Stomach (tissue), 4 donors: Measurements from ENCODE around the gene NFATC1.

ENCODE experiments used
- POLR2AphosphoS5 ChIP-seq, 3 donors: sonication (generic); formaldehyde crosslinking; IDR thresholded peaks; one replicate each; pipeline ENCODE4 v1.6.1; 2016; ENCODE audit warnings: antibody characterized with exemption in 3 of 3
- TF ChIP-seq, protein P1 (sequence below), 7 experiments: fragments of 450-650 bp in 4 of 7; fragments of 200-600 bp in 3 of 7; sonication (generic) in 3 of 7; IDR thresholded peaks; one replicate each; pipeline ENCODE4 v1.5.1; 2016 to 2019; ENCODE audit warnings: antibody characterized with exemption in 7 of 7, control low read depth in 2 of 7, mild to moderate bottlenecking in 1 of 7

DNA sequence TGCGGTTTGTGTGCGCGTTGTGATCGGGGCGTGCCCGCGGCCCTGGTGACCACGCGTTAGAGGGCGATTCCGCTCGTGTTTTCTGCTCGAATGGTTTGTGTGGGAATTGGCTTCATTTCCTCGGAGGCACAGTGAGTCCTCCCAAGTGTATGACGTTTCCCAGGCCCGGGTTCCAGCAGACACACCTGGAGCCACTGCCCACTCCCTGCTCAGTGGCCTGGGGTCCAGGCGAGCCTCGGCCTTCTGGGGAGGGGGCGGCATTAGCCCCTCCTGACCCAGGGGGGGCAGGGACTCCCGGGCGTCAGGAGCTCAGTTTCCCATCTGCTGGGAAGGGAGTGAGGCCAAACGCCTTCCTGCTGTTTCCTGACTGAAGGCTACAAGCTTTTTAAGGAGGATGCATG is 92.1 kb downstream of the NFATC1 start:
- TF ChIP-seq POLR2AphosphoS5 (IDR thresholded peaks at IDR 0.05) = no peak
- TF ChIP-seq, protein P1, sequence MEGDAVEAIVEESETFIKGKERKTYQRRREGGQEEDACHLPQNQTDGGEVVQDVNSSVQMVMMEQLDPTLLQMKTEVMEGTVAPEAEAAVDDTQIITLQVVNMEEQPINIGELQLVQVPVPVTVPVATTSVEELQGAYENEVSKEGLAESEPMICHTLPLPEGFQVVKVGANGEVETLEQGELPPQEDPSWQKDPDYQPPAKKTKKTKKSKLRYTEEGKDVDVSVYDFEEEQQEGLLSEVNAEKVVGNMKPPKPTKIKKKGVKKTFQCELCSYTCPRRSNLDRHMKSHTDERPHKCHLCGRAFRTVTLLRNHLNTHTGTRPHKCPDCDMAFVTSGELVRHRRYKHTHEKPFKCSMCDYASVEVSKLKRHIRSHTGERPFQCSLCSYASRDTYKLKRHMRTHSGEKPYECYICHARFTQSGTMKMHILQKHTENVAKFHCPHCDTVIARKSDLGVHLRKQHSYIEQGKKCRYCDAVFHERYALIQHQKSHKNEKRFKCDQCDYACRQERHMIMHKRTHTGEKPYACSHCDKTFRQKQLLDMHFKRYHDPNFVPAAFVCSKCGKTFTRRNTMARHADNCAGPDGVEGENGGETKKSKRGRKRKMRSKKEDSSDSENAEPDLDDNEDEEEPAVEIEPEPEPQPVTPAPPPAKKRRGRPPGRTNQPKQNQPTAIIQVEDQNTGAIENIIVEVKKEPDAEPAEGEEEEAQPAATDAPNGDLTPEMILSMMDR (IDR thresholded peaks at IDR 0.05) = no peak
